GM21515 (cell line): ENCODE results near the gene TFF3.

Source experiments
- ATAC-seq: cut with Tn5 transposase; IDR thresholded peaks from one replicate; pipeline ENCODE4 v1.9.1; 2021; ENCODE audit not compliant: unreplicated experiment

Gene TFF3

DNA sequence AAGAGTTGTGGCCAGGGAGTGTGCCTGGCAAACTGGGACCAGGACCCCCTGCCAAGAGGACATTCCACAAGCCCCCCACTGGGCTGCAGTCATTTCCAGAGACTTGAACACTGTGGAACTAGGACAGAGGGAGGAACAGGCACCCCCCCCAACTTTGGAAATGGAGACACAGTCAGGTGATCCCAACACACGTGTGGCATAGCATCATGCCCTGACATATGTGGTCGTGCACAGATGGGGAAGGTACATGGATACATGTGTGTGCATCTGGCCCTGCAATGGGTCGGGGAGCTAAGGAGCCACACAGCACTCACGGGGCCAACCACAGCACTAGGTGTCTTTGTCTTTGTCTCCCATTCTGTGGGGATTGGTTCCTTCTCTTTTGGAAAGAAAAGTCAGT, 6.6 kb upstream of the TFF3 start:
- ATAC-seq: no peak

DNA sequence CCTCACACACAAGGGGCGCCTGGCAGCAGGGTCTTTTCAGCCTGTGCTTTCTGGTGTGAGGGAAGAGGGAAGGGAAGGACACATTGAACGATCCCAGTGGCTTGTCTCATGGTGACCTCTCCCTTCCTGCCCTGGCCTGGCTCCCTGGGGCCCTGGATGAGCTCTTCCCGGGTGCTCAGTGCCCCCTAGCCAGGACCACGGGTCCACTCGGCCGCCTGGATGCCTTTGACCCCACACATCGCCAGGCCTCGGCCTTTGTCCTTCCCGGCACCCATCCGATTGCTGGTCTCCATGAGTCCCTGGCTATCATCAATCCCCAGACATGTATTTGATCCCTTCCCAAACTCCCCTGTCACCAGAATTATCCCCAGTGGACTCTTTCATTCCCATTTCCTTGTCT, 6.0 kb upstream of the TFF3 start:
- ATAC-seq: no peak

DNA sequence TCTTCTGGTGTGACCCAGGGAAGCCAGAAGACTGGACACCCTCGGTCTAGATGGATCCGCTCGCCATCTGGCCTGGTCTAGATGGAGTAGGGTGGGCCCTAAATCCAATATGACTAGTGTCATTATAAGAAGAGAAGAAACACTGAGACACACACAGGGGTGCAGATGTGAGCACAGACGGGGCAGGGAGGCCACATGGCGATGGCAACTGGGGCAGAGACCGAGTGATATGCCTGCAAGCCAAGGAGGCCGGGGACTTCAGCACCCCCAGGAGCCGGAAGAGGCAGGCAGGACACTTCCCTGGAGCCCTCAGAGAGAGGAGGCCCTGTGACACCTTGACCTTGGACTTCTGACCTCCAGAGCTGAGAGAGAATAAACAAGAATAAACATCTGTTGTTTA, 5.6 kb upstream of the TFF3 start:
- no peak for ATAC-seq

DNA sequence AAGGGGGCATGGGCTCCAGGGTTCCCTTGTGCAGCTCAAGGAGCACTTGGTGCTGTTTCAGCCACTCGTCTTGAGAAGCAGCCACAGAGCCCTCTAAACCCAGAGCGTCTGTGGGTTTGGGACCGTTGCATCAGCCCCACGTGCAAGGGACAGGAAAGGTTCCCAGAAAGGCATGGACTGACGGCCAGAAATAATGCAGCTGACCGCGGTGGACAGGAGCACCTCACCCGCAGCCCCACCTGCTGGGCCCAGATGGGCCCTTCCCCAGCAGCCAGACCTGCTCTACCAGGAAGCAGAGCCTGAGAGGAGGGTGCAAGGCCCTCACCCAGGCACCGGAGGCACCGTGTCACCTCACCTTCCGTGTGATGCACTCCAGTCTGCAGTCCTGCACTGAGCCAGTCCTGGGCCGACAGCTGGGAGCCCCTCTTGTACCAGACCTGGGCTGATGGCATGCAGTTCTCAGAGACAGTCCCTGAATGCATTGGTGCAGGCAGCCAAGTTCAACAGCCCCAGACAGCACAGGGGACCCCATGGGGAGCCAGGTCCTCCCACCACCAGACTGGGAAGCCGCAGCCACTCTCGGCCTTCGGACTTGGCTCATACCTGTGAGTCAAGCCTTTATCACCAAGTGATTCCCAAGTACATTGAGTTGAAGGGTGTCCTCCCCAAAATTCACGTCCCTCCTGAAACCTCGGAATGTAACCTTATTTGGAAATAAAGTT, 4.8 kb upstream of the TFF3 start:
- ATAC-seq: no peak

GRCh38 chr21:42319376-42319775, 4.2 kb upstream of the TFF3 start:
- ATAC-seq: no peak

GRCh38 chr21:42317826-42318746, 2.9 kb upstream of the TFF3 start:
- ATAC-seq: no peak

DNA sequence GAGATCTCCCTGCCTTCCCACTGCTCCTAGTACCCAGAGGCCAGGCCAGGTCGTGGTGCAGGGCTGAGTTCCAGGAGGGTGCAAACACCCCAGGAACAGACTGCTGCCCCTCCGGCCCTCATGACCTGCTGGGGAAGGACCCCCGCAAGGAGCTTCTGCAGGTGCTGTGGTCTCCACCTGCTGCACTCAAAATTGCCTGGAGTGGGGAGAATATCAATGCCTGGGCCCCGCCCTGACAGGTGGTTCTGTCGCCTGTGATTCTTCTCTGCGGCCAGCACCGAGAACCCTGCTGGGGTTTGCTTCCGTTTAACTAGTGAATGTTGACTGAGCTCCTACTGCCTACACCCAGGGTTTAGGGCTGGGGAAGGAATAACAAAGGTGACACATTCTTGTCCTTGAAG, 2.1 kb upstream of the TFF3 start:
- ATAC-seq: no peak

- no peak for ATAC-seq
These were observed 1.7 kb upstream of the TFF3 start for GRCh38 chr21:42316891-42317290.

DNA sequence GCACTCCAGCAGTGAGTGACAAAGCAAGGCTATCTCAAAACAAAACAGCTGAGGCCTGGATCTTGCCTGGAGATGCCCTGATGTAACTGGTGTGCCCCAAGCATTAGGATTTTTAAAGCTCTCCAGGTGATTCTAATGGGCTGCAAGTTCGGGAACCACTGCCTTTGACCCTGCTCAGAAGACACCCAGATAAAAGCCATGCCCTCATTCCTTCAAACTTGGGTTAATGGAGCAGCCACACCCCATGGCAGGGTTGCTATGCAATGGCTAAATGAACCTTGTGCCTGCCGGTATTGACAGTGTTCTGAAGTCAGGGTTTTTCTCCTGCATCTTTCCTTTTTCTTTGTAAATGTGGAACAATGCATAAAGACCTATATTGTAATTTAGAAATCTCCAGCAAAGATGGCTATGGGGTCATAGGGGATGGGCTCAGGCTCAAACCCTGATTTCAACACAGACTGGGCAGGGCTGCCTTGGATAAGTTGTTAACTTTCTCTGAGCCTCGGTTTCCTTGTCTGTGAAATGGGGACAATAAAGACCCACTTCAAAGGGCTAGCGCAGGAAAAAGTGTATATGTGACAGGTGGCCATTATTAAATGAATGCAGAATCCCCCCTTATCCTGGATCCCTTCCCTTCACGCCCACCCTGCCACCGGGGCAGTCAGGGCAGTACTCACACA, 453 bp downstream of the TFF3 start:
- ATAC-seq: no peak

- no peak for ATAC-seq
These were observed 1.7 kb downstream of the TFF3 start for GRCh38 chr21:42313501-42313969.

DNA sequence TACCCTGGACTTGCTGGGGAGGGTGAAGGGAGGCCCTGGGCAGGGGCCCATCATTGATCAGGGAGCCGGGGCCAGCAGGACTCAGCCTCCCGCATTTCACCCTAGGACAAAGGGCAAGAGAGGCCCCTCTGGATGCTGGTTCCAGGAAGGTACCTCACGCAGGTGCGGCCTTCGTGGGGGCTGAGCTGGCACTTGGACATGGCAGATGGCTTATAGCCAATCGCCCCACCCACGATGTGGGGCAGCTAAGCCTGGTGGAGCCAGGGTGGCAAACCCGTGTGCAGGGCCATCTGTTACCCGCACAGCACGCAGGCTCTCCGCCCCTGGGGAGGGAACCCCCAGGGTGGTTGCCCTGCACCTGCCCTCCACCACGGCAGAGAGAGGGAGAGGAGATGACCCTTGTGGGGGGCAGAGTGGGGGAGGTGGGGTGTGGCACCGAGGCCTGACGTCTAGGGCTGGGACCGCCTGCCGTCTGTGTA, 2.5 kb downstream of the TFF3 start:
- ATAC-seq: no peak

DNA sequence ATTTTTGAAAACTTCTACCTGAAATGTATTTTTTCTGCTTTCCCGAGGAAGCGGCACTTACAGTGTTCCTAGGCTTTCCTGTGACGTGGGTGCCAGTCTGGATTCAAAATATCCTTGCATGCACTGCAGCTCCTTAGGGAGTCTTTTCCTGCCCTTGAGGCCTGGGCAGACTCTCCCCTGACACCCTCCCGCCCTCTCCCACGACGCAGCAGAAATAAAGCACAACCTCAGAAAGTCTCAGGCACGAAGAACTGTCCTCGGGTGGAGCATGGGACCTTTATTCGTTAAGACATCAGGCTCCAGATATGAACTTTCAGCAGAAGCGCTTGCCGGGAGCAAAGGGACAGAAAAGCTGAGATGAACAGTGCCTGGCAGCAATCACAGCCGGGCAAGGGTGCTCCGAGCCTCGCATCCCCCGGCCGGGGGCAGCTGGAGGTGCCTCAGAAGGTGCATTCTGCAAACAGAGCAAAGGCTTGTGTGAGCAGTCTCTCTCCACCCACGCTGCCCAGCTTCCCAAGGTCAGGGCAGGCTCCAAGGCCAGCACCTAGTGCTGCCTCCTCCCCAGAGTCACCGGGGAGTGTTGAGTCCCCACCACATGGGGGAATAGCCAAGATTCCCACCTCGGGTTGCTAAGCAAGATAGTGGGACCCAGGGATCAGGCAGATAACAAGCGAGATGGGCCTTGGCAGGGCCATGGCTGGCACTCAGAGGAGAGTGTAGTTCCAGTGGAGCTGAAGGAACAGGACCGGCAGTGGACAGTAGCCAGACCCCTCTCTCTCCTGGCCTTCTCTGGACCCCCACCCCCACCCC, 3.2 kb downstream of the TFF3 start:
- no peak for ATAC-seq

DNA sequence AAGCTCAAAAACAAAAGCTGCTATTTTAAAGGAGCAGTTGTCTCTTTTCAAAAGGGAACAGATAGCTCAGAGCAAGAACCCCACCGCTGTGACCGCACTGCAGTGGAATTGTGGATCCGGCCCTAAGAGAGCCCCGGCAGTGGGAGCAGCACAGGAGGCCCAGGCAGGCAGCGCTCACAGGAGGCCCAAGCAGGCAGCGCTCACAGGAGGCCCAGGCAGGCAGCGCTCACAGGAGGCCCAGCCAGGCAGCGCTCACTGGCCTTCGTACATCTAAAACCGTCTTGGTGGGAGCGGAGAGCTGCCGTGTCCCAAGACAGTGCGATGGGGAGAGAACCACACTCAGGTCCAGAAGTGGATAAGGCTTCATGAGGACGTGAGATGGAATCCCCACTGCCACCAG, 4.0 kb downstream of the TFF3 start:
- ATAC-seq: no peak

DNA sequence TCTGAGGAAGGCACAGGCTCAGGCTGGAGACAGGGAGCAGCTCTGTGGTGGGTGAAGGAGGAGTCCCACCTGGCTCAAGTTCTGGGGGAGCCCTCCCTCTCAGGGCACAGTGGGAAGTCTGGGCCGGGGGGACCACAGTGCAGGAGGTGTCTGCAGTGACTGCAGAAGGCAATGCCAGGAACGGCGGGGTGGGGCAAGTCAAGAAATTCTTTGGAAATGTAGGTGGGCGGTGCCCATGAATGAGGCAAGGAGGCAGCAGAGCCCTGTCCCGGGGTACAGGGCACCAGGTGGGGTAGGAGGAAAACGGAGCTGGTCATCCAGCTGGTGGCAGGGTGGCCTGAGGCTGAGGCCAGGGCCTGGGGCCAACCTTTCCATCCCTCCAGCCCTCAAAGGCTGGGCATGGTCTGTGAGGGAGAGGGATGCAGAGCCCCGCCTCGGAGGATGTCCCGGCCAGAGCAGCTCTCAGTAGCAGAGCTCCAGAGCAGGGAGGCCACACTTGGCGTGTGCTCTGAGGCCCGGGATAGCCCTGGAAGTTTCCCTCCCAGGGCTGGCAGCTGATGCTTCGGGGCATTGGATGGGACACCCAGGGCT, 4.7 kb downstream of the TFF3 start:
- ATAC-seq: no peak

DNA sequence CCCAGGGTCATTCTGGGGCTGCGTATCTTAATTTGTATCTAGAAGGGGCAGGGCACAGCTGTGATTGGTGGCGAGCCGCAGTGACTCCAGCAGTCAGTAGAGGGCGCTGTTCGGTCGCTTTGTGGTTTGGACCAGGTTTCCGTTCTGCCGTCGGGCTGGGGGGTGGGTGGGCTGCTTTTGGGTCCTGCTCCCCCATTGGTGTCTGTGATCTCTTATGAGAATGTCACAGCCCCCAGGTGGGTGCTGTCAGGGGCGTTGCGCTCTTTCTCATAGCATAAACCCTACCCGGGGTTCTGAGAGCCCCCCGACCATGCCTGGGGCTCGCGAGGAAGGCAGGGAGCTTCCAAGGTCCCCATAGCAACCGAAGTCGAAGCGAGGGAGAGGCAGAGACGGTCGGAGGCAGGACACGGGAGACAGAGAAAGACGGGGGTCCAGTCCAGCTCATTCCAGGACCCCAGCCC, 5.4 kb downstream of the TFF3 start:
- ATAC-seq: no peak

DNA sequence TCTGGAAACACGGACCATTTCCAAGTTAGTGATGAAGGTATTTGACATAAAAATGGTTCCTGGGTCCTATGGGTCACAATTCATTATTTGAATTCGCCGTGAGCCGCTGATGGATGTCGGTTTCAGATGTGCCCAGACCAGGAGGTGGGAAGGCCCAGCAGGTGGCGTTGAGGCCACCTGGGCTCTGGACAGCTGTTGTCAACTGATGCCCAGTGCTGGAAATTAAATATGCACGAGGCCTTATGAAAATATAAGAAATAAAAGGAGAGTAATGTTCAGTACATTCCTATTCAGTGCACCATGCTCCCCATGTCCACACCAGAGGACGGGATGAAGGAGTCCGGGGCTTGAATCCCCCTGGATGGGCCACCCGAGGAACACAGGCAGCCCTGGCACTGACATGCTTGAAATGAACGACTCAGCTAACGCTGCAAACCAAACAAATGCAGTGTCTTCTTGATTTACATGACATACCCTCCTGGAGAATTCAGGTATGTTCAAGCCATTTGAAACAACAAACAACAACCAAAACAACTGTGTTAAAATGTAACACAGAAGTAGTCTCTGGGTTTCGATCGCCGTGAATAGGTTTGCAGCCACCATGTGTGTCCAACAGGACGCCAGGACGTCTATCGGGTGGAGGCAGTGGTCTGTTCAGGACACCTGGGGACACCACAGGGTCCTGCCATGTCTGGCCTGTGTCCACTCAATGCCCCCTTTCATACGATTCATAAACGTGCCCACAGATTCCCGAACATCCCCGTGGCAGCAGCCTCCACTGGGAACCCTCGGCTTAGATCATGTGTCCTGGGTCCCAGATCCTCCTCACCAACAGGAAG, 6.1 kb downstream of the TFF3 start:
- ATAC-seq: no peak

- no peak for ATAC-seq
These were observed 6.9 kb downstream of the TFF3 start for GRCh38 chr21:42308161-42308913.

- ATAC-seq: no peak
These were observed 8.1 kb downstream of the TFF3 start for GRCh38 chr21:42307106-42307505.
